HUES64 (cell line): ENCODE measurements around the gene CPEB1.

Experiments used
- H3K27ac ChIP-seq: 2 replicates; pipeline ENCODE4 v1.7.0; 2013; ENCODE audit warnings: low read depth, low read length, inconsistent platforms
- H3K27me3 ChIP-seq: 2 replicates; pipeline ENCODE4 v1.6.1; 2013; ENCODE audit warnings: mild to moderate bottlenecking, low read length; ENCODE audit not compliant: insufficient read depth
- H3K36me3 ChIP-seq: 2 replicates; pipeline ENCODE4 v1.6.1; 2013; ENCODE audit warnings: mild to moderate bottlenecking, low read length; ENCODE audit not compliant: insufficient read depth
- H3K4me1 ChIP-seq: 2 replicates; pipeline ENCODE4 v1.6.1; 2013; ENCODE audit warnings: mild to moderate bottlenecking, low read length, moderate library complexity; ENCODE audit not compliant: insufficient read depth
- H3K4me3 ChIP-seq: 2 replicates; pipeline ENCODE4 v1.5.1; 2013; ENCODE audit warnings: mild to moderate bottlenecking, low read length, moderate library complexity
- H3K9ac ChIP-seq: 2 replicates; pipeline ENCODE4 v1.6.1; 2013; ENCODE audit warnings: mild to moderate bottlenecking, low read depth, low read length
- H3K9me3 ChIP-seq: 2 replicates; pipeline ENCODE4 v1.6.1; 2013; ENCODE audit warnings: low read depth, low read length; ENCODE audit not compliant: insufficient read depth
- WGBS: fragments of 150-250, 120-280 bp; methylation state at CpG from one replicate; pipeline ENCODE4 v1.1.7; 2013; ENCODE audit warnings: missing lambda C conversion rate; 5-methylcytosine and 5-hydroxymethylcytosine counted together

Gene CPEB1

DNA sequence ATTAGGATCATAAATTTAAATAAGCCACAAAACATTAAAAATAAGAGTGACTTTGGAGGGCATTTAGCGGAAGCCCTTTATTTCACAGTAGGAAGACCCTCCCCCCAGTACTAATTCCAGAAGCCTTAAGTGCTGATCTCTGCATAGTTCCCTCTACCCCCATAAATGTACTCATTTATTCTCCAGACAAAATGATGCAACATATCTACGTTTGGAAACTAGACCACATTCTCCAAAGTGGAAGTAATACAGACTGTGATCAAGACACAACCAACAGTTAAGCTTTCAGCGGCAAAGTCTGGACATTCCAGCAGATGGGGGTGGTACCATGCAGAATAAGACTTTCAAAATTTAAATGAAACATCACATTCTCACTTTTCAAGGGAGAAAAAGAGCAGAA is 62.1 kb downstream of the CPEB1 start:
- Histone ChIP-seq H3K9me3 (no peaks in the 10 kb centered on the region), H3K27me3 (no peaks in the 10 kb centered on the region), H3K4me3 (no peak overlapping the region), H3K36me3 (no peaks in the 10 kb centered on the region), H3K4me1 (peaks cover 31% of the 10 kb centered on the region), H3K9ac (no peak overlapping the region), H3K27ac (no peak overlapping the region; the same call in 1 of the 2 replicates)
- 48% methylated on average over 3 of the region's 3 CpGs for WGBS

- WGBS, result 92% methylated on average over 2 of the region's 2 CpGs
- Histone ChIP-seq H3K27ac (no peak overlapping the region), H3K27me3 (no peaks in the 10 kb centered on the region), H3K36me3 (no peaks in the 10 kb centered on the region), H3K4me3 (no peak overlapping the region), H3K9me3 (no peaks in the 10 kb centered on the region), H3K9ac (no peak overlapping the region), H3K4me1 (peaks cover 11% of the 10 kb centered on the region)
These were observed 66.5 kb downstream of the CPEB1 start for GRCh38 chr15:82580713-82581112.

DNA sequence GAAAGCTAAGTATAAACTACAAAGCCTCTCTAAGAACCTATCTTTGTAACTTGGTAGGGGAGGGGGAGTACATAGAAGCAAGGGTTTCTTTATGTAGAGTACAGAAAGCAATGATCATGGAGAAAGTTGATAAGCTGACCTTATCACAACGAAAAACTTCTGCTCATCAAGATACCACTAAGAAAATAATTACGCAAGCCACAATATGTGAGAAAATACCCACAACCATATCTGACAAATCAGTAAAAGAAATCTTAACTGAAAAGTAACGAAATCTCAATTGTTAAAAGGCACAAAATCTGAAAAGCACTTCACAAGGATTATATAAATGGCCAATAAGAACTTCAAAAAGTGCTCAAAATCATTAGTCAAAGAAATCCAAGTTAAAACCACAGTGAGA is 71.8 kb downstream of the CPEB1 start:
- no peak overlapping the region for H3K27ac ChIP-seq
- H3K4me3 ChIP-seq, result no peak overlapping the region
- WGBS, result 77% methylated on average over 3 of the region's 3 CpGs
- H3K4me1 ChIP-seq, result peaks cover 17% of the 10 kb centered on the region
- peaks cover 3% of the 10 kb centered on the region; the same call in 1 of the 2 replicates for H3K27me3 ChIP-seq
- no peaks in the 10 kb centered on the region for H3K9me3 ChIP-seq
- H3K9ac ChIP-seq, result no peak overlapping the region
- H3K36me3 ChIP-seq, result no peaks in the 10 kb centered on the region

GRCh38 chr15:82572986-82573385 is 74.2 kb downstream of the CPEB1 start:
- Histone ChIP-seq H3K27ac (no peak overlapping the region), H3K4me1 (peaks cover 17% of the 10 kb centered on the region), H3K27me3 (peaks cover 3% of the 10 kb centered on the region; the same call in 1 of the 2 replicates), H3K36me3 (no peaks in the 10 kb centered on the region), H3K9me3 (no peaks in the 10 kb centered on the region), H3K9ac (no peak overlapping the region), H3K4me3 (no peak overlapping the region)
- WGBS, result 90% methylated on average over 3 of the region's 3 CpGs

DNA sequence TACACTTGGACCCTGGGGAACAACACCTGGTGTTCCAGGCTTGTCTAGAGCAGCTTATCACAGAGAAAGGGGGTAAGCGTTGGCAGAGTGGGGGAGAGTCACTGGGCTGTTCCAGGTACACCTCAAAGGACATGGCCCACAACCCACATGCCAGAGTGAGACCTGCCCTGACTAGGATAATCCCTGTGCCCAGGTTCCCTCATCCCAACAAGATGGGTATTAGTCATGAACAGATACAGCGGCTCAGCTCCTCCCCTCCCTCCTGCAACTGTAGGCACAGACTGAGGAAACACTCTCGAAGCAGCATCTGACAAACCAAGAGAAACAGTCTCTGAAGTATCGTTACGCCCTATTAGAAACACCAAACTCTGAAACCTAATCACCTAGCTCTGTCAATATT is 74.9 kb downstream of the CPEB1 start:
- Histone ChIP-seq H3K27me3 (peaks cover 3% of the 10 kb centered on the region; the same call in 1 of the 2 replicates), H3K36me3 (no peaks in the 10 kb centered on the region), H3K4me3 (no peak overlapping the region), H3K9ac (no peak overlapping the region), H3K9me3 (no peaks in the 10 kb centered on the region), H3K4me1 (peaks cover 17% of the 10 kb centered on the region), H3K27ac (no peak overlapping the region)
- WGBS, result 88% methylated on average over 5 of the region's 5 CpGs

DNA sequence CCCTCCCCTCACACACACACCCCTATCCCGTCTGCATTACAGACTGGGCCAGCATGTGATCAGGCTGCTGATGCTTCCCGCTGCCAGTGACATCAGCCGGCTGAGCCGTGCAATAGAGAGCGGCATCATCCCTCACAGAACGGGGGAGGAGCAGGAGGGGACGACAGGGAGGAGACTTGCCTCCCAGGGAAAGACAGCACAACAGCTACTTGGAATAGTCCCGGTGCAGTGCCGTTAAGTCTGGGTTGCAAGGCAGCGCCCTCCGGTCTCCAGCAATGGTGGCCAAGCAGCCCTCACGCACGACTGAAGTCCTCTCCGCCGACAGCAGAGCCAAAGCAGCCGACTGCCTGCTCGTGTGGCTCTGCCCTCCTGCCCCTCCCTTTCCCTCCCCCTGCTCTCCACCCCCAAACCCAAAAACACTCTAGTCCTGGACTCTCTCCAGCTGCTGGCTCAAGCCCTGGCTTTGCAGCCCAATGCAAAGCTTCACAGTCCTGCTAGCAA is 75.4 kb downstream of the CPEB1 start:
- WGBS, result 5% methylated on average over 17 of the region's 17 CpGs
- peak overlapping the region; percentile 47 for H3K4me3 ChIP-seq
- H3K9me3 ChIP-seq, result no peaks in the 10 kb centered on the region
- peaks cover 3% of the 10 kb centered on the region; the same call in 1 of the 2 replicates for H3K27me3 ChIP-seq
- H3K9ac ChIP-seq, result peak overlapping the region; percentile 34
- H3K27ac ChIP-seq, result no peak overlapping the region
- no peaks in the 10 kb centered on the region for H3K36me3 ChIP-seq
- peaks cover 17% of the 10 kb centered on the region for H3K4me1 ChIP-seq

DNA sequence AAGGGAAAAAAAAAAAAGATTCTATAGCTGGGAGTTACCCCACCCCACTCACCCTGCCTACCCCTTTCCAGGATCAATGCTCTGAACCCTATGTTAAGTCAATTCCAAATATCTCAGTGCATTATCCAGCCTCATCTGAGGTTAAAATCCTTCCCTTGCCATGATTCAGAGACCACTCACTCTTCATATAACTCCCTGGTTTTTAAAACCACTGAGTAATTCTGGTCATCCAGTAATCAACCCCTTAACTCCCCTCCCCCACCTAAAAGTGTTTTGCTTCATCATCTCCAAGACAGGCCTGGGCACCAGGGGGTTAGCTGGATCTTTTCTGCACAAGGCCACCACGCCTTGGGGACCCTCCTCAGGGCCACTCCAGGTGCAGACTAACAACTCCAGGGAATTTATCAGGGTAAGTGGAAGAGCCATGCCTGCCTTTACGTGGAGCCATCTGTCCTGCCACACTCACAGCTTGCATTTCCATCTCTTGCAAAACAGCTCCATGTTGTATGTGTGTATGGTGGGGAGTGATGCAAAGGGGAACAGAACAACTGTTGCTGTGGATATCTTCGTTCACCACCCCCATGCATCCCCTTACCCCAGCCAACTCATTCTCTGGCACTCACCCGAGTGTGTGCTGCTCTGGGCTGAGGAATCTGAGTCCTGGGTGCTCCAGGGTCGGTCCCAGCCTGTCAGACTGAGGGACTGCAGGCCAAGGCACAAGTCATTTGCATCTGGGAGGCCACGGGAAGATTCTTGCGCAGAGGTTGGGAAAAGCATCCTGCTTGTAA is 76.2 kb downstream of the CPEB1 start:
- peak overlapping the region; percentile 47 for H3K4me3 ChIP-seq

GRCh38 chr15:82569834-82570233 is 77.3 kb downstream of the CPEB1 start:
- 98% methylated on average over 4 of the region's 4 CpGs for WGBS
- H3K27me3 ChIP-seq, result peaks cover 3% of the 10 kb centered on the region; the same call in 1 of the 2 replicates
- no peak overlapping the region for H3K27ac ChIP-seq
- H3K9me3 ChIP-seq, result no peaks in the 10 kb centered on the region
- no peaks in the 10 kb centered on the region for H3K36me3 ChIP-seq
- H3K4me1 ChIP-seq, result peaks cover 27% of the 10 kb centered on the region
- no peak overlapping the region for H3K9ac ChIP-seq
- no peak overlapping the region for H3K4me3 ChIP-seq

More for the DNA sequence above, 76.2 kb downstream of the CPEB1 start:
- H3K36me3 ChIP-seq, result no peaks in the 10 kb centered on the region
- H3K27ac ChIP-seq, result no peak overlapping the region
- H3K4me1 ChIP-seq, result peaks cover 17% of the 10 kb centered on the region
- peaks cover 3% of the 10 kb centered on the region; the same call in 1 of the 2 replicates for H3K27me3 ChIP-seq
- WGBS, result 48% methylated on average over 7 of the region's 7 CpGs
- no peaks in the 10 kb centered on the region for H3K9me3 ChIP-seq
- H3K9ac ChIP-seq, result peak overlapping the region; percentile 34; the same call in 1 of the 2 replicates

GRCh38 chr15:82568986-82569385 is 78.2 kb downstream of the CPEB1 start:
- H3K9me3 ChIP-seq, result no peaks in the 10 kb centered on the region
- H3K27ac ChIP-seq, result no peak overlapping the region
- no peak overlapping the region for H3K9ac ChIP-seq
- peaks cover 3% of the 10 kb centered on the region; the same call in 1 of the 2 replicates for H3K27me3 ChIP-seq
- WGBS, result 92% methylated on average over 5 of the region's 5 CpGs
- H3K36me3 ChIP-seq, result no peaks in the 10 kb centered on the region
- no peak overlapping the region for H3K4me3 ChIP-seq
- peaks cover 27% of the 10 kb centered on the region for H3K4me1 ChIP-seq

- 92% methylated on average over 2 of the region's 2 CpGs for WGBS
- no peak overlapping the region for H3K4me3 ChIP-seq
- H3K27me3 ChIP-seq, result peaks cover 3% of the 10 kb centered on the region; the same call in 1 of the 2 replicates
- H3K4me1 ChIP-seq, result peaks cover 27% of the 10 kb centered on the region
- H3K9ac ChIP-seq, result no peak overlapping the region
- H3K27ac ChIP-seq, result no peak overlapping the region
- H3K9me3 ChIP-seq, result no peaks in the 10 kb centered on the region
- H3K36me3 ChIP-seq, result no peaks in the 10 kb centered on the region
These were observed 79.5 kb downstream of the CPEB1 start for GRCh38 chr15:82567661-82568060.

- H3K9ac ChIP-seq, result no peak overlapping the region
- no peak overlapping the region for H3K4me3 ChIP-seq
- H3K27me3 ChIP-seq, result no peaks in the 10 kb centered on the region
- H3K4me1 ChIP-seq, result peaks cover 25% of the 10 kb centered on the region
- no peak overlapping the region for H3K27ac ChIP-seq
- no peaks in the 10 kb centered on the region for H3K36me3 ChIP-seq
- 92% methylated on average over 1 of the region's 1 CpG for WGBS
- H3K9me3 ChIP-seq, result no peaks in the 10 kb centered on the region
These were observed 80.5 kb downstream of the CPEB1 start for GRCh38 chr15:82566690-82567089.
